WTC11 (cell line): ENCODE data around the gene PMS1.

ENCODE experiments used
- CTCF ChIP-seq: fragments of 200-600 bp; IDR thresholded peaks from 2 replicates; pipeline ENCODE4 v1.8.0; 2022; ENCODE audit warnings: antibody characterized with exemption
- E2F4 ChIP-seq: sonication (generic); formaldehyde crosslinking; IDR thresholded peaks from 2 replicates; pipeline ENCODE4 v1.8.1; 2022; ENCODE audit warnings: low read depth, mild to moderate bottlenecking, moderate library complexity, missing genetic modification reagents, borderline replicate concordance
- OVOL2 ChIP-seq: fragments of 250-450 bp; sonication (Bioruptor Pico); IDR thresholded peaks from 2 replicates; pipeline ENCODE4 v1.9.0; 2021; ENCODE audit warnings: mild to moderate bottlenecking, borderline replicate concordance
- SP1 ChIP-seq: sonication (generic); formaldehyde crosslinking; conservative IDR thresholded peaks from 2 replicates; pipeline ENCODE4 v1.8.1; 2022; ENCODE audit warnings: missing genetic modification reagents

- TF ChIP-seq SP1 (CRISPR knock-in tag) (no peak), CTCF (no peak), E2F4 (no peak), OVOL2 (CRISPR knock-in tag) (no peak)
These were observed 18.2 kb downstream of the PMS1 start for GRCh38 chr2:189802396-189802912.
